A549 (cell line): Measurements from ENCODE around the gene COL3A1. TPM values are rescaled to one million over a fixed set of nuclear protein-coding genes. Genes with fewer than 3 reads are reported as not detected.

ENCODE experiments used
- ATAC-seq, 2 experiments: fragments of 200-7000 bp in 1 of 2; fragments of >200 bp in 1 of 2; cut with Nextera tagmentation in 1 of 2; cut with Tn5 transposase in 1 of 2; 3 replicates each; pipeline versions ENCODE4 v1.8.0 to v1.9.1; 2018 to 2020; ENCODE audit warnings: mild to moderate bottlenecking in 1 of 2, moderate library complexity in 1 of 2
- CTCF ChIA-PET: fragments of 300-600 bp; sonication (Branson Sonifier 250); formaldehyde crosslinking; extraction: SDS; loops from one replicate; lab custom pipeline; 2021; ENCODE audit warnings: antibody characterized with exemption, inconsistent platforms; lab: Yijun Ruan, JAX
- POLR2A ChIA-PET: fragments of 350-600 bp; formaldehyde crosslinking; extraction: SDS; loops from one replicate; lab custom pipeline; 2021; ENCODE audit warnings: antibody characterized with exemption, inconsistent platforms; lab: Yijun Ruan, JAX
- DNase-seq, 2 experiments: peaks; one replicate each; pipeline versions ENCODE4 v3.0.0 to v3.0.0-alpha.2; 2011 to 2016; ENCODE audit warnings: low read depth in 1 of 2, low spot score in 1 of 2
- FAIRE-seq: peaks from 2 replicates; lab custom pipeline; 2011; peaks lifted over from hg19 to GRCh38; lab: Jason Lieb, UNC
- H3K27ac ChIP-seq, 2 experiments: fragments of >200 bp; sonication (Bioruptor Twin); formaldehyde crosslinking; 3 replicates each; pipeline ENCODE4 v1.5.1; 2016 to 2017
- H3K4me1 ChIP-seq: fragments of >200 bp; sonication (Bioruptor Twin); formaldehyde crosslinking; 3 replicates; pipeline ENCODE4 v1.6.1; 2016
- H3K4me2 ChIP-seq: fragments of >200 bp; sonication (Bioruptor Twin); formaldehyde crosslinking; 3 replicates; pipeline ENCODE4 v1.6.1; 2016
- H3K4me3 ChIP-seq: fragments of >200 bp; sonication (Bioruptor Twin); formaldehyde crosslinking; 3 replicates; pipeline ENCODE4 v1.5.1; 2016
- H3K9me3 ChIP-seq: fragments of >200 bp; sonication (Bioruptor Twin); formaldehyde crosslinking; 3 replicates; pipeline ENCODE4 v1.6.1; 2016
- BHLHE40 ChIP-seq: IDR thresholded peaks from 2 replicates; pipeline ENCODE4 v1.6.1; 2012; ENCODE audit warnings: low read depth, low read length, inconsistent platforms
- CHD4 ChIP-seq: fragments of 200-600 bp; sonication (generic); IDR thresholded peaks from 2 replicates; pipeline ENCODE4 v1.6.1; 2016; ENCODE audit warnings: antibody characterized with exemption, mild to moderate bottlenecking, borderline replicate concordance
- EHMT2 ChIP-seq: fragments of 200-600 bp; sonication (generic); IDR thresholded peaks from 2 replicates; pipeline ENCODE4 v1.6.1; 2016; ENCODE audit warnings: antibody characterized with exemption, low read depth, mild to moderate bottlenecking, moderate library complexity
- FOSB ChIP-seq: fragments of 250-450 bp; sonication (Bioruptor Pico); IDR thresholded peaks from 2 replicates; pipeline ENCODE4 v1.5.0; 2020; ENCODE audit warnings: mild to moderate bottlenecking, moderate library complexity
- FOXS1 ChIP-seq: fragments of 250-450 bp; sonication (Bioruptor Pico); IDR thresholded peaks from 2 replicates; pipeline ENCODE4 v1.5.0; 2020; ENCODE audit warnings: mild to moderate bottlenecking, moderate library complexity
- HEYL ChIP-seq: fragments of 250-450 bp; sonication (Bioruptor Pico); IDR thresholded peaks from 2 replicates; pipeline ENCODE4 v1.8.0; 2021; ENCODE audit warnings: mild to moderate bottlenecking, moderate library complexity
- HOXA7 ChIP-seq: fragments of 250-450 bp; sonication (Bioruptor Pico); IDR thresholded peaks from 2 replicates; pipeline ENCODE4 v1.5.0; 2020; ENCODE audit warnings: mild to moderate bottlenecking, moderate library complexity
- JUNB ChIP-seq: fragments of >200 bp; sonication (Bioruptor Twin); formaldehyde crosslinking; IDR thresholded peaks from 2 replicates; pipeline ENCODE4 v1.6.1; 2016
- KDM5A ChIP-seq: fragments of 200-600 bp; sonication (generic); IDR thresholded peaks from 2 replicates; pipeline ENCODE4 v1.6.1; 2016; ENCODE audit warnings: antibody characterized with exemption, mild to moderate bottlenecking
- MAZ ChIP-seq: fragments of 150-350 bp; IDR thresholded peaks from 2 replicates; pipeline ENCODE4 v1.6.1; 2014; ENCODE audit warnings: antibody characterized with exemption, low read depth, low read length, borderline replicate concordance
- MYC ChIP-seq: IDR thresholded peaks from 2 replicates; pipeline ENCODE4 v1.6.1; 2012; ENCODE audit warnings: mild to moderate bottlenecking, inconsistent platforms, low read length, improper control_type of control experiment, borderline replicate concordance
- NFE2L2 ChIP-seq: fragments of 150-350 bp; conservative IDR thresholded peaks from 2 replicates; pipeline ENCODE4 v1.6.1; 2014; ENCODE audit warnings: low read length
- NPAS2 ChIP-seq: fragments of 250-450 bp; sonication (Bioruptor Pico); IDR thresholded peaks from 2 replicates; pipeline ENCODE4 v1.8.0; 2022; ENCODE audit warnings: mild to moderate bottlenecking, moderate library complexity, borderline replicate concordance
- RARB ChIP-seq: fragments of 250-450 bp; sonication (Bioruptor Pico); IDR thresholded peaks from 2 replicates; pipeline ENCODE4 v1.8.0; 2021; ENCODE audit warnings: mild to moderate bottlenecking, moderate library complexity
- RCOR1 ChIP-seq: fragments of 150-350 bp; IDR thresholded peaks from 2 replicates; pipeline ENCODE4 v1.6.1; 2014; ENCODE audit warnings: antibody characterized with exemption, low read length, low read depth
- RFX5 ChIP-seq: fragments of 450-650 bp; IDR thresholded peaks from 2 replicates; pipeline ENCODE4 v1.7.1; 2014; ENCODE audit warnings: antibody characterized with exemption, mild to moderate bottlenecking, moderate library complexity
- RNF2 ChIP-seq: fragments of 200-600 bp; sonication (generic); IDR thresholded peaks from 2 replicates; pipeline ENCODE4 v1.6.1; 2016; ENCODE audit warnings: low read depth, mild to moderate bottlenecking, antibody characterized with exemption, moderate library complexity, borderline replicate concordance
- TFCP2L1 ChIP-seq: fragments of 250-450 bp; sonication (Bioruptor Pico); IDR thresholded peaks from 2 replicates; pipeline ENCODE4 v1.5.0; 2021; ENCODE audit warnings: mild to moderate bottlenecking
- TP53 ChIP-seq: fragments of 250-450 bp; sonication (Bioruptor Pico); IDR thresholded peaks from 2 replicates; pipeline ENCODE4 v1.5.0; 2021; ENCODE audit warnings: mild to moderate bottlenecking, moderate library complexity
- ZC3H11A ChIP-seq: fragments of 450-650 bp; IDR thresholded peaks from 2 replicates; pipeline ENCODE4 v1.6.1; 2014; ENCODE audit warnings: antibody characterized with exemption, mild to moderate bottlenecking
- ZFP36 ChIP-seq: fragments of 450-650 bp; IDR thresholded peaks from 2 replicates; pipeline ENCODE4 v1.6.1; 2014; ENCODE audit warnings: borderline replicate concordance; ENCODE audit not compliant: partially characterized antibody
- ZSCAN20 ChIP-seq: fragments of 250-450 bp; sonication (Bioruptor Pico); IDR thresholded peaks from 2 replicates; pipeline ENCODE4 v1.8.0; 2022; ENCODE audit warnings: mild to moderate bottlenecking, moderate library complexity
- WGBS: methylation state at CpG from one replicate; pipeline ENCODE4 v1.1.6; 2017; ENCODE audit errors: missing lambda C conversion rate; 5-methylcytosine and 5-hydroxymethylcytosine counted together
- polyA plus RNA-seq, 4 experiments: library from polyadenylated mRNA; depleted of rRNA in 3 of 4; stranded (reverse); fragments of >200 nt; fragmentation: RNase III in 1 of 4; extraction: RNeasy Plus Mini Kit Qiagen cat#74134 plus additional on column Dnase treatment in 1 of 4; gene quantifications; 2 replicates in 3 of 4; 3 replicates in 1 of 4; pipeline ENCODE4 v1.2.3, GENCODE V29; 2011 to 2017
- TF ChIP-seq, protein P1 (sequence below): IDR thresholded peaks from 2 replicates; pipeline ENCODE4 v1.6.1; 2012; ENCODE audit warnings: low read depth, borderline replicate concordance
- TF ChIP-seq, protein P2 (sequence below): fragments of 450-650 bp; IDR thresholded peaks from 2 replicates; pipeline ENCODE4 v1.6.1; 2014; ENCODE audit warnings: antibody characterized with exemption
- TF ChIP-seq, protein P3 (sequence below): IDR thresholded peaks from 2 replicates; pipeline ENCODE4 v1.6.1; 2012

Gene COL3A1
- polyA plus RNA-seq, 2 of the 4 experiments (the other 2 are of a cell fraction), result 0.70 to 3.2 TPM

DNA sequence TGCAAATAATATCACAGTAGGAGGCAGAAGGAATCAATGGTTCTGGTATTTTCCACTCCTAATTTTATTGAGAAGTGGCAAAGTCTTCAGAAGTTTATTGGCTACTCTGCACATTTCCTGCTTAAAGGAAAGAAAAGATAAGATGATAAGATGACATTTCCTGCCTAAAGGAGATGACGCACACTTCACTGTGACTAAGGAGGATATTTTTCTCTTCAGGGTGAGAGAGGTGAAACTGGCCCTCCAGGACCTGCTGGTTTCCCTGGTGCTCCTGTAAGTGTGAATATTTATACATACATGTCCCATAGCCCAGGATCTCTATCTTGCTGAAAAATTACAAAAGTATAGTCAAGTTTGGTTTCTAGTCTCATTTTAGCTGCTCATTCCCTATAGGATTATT, 27.9 kb downstream of the COL3A1 start (continued):
- TF ChIP-seq KDM5A, result no peak
- TF ChIP-seq, protein P1, sequence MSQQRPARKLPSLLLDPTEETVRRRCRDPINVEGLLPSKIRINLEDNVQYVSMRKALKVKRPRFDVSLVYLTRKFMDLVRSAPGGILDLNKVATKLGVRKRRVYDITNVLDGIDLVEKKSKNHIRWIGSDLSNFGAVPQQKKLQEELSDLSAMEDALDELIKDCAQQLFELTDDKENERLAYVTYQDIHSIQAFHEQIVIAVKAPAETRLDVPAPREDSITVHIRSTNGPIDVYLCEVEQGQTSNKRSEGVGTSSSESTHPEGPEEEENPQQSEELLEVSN, result no peak

DNA sequence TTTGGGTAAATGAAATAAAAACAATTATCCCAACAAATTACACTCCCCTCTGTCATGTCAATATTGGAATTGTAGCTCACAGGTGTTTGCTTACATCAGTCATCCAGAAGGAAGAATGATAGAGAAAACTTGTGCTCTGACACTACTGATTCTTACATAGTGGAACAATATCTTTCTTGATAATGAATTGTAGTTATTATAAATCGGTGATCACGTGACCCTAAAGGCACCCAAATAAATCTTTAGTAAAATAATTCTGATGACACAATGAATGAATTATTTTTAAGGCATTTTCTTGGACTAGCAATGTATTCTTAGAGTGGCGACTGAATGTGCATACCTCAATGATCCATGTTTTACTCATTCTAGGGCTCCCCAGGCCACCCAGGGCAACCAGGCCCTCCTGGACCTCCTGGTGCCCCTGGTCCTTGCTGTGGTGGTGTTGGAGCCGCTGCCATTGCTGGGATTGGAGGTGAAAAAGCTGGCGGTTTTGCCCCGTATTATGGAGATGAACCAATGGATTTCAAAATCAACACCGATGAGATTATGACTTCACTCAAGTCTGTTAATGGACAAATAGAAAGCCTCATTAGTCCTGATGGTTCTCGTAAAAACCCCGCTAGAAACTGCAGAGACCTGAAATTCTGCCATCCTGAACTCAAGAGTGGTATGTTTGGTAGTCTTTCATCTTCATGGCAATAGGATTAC, 34.5 kb downstream of the COL3A1 start:
- ChIA-PET POLR2A (no interaction called here), CTCF (no interaction called here)
- Histone ChIP-seq H3K4me1 (no peaks in the 10 kb centered on the region), H3K4me2 (no peak overlapping the region), H3K9me3 (no peaks in the 10 kb centered on the region), H3K27ac (no peak overlapping the region), H3K4me3 (no peak overlapping the region)
- 80% methylated on average over 9 of the region's 9 CpGs for WGBS
- DNase-seq (no peak), FAIRE-seq (no peak), ATAC-seq (no peak)
- no peak for TF ChIP-seq ZFP36
- TF ChIP-seq, protein P2, sequence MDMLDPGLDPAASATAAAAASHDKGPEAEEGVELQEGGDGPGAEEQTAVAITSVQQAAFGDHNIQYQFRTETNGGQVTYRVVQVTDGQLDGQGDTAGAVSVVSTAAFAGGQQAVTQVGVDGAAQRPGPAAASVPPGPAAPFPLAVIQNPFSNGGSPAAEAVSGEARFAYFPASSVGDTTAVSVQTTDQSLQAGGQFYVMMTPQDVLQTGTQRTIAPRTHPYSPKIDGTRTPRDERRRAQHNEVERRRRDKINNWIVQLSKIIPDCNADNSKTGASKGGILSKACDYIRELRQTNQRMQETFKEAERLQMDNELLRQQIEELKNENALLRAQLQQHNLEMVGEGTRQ, result 0 out of 2 replicates have a peak, but pooled peaks have one; percentile 9

DNA sequence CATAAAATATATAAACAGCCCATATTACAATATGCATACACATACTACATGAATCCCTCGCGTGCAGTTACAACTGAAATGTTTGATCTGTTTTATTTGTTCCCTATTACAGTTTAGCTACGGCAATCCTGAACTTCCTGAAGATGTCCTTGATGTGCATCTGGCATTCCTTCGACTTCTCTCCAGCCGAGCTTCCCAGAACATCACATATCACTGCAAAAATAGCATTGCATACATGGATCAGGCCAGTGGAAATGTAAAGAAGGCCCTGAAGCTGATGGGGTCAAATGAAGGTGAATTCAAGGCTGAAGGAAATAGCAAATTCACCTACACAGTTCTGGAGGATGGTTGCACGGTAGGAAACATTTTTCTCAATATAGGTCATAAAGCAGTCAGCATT, 36.4 kb downstream of the COL3A1 start:
- Histone ChIP-seq H3K9me3 (no peaks in the 10 kb centered on the region), H3K4me1 (no peaks in the 10 kb centered on the region), H3K4me3 (no peak overlapping the region), H3K27ac (no peak overlapping the region), H3K4me2 (no peak overlapping the region)
- no peak for ATAC-seq
- no peak for DNase-seq
- POLR2A ChIA-PET, result no interaction called here
- no peak for FAIRE-seq
- CTCF ChIA-PET, result no interaction called here
- no peak for TF ChIP-seq RFX5
- no peak for TF ChIP-seq CHD4
- no peak for TF ChIP-seq RNF2
- 92% methylated on average over 6 of the region's 6 CpGs for WGBS

DNA sequence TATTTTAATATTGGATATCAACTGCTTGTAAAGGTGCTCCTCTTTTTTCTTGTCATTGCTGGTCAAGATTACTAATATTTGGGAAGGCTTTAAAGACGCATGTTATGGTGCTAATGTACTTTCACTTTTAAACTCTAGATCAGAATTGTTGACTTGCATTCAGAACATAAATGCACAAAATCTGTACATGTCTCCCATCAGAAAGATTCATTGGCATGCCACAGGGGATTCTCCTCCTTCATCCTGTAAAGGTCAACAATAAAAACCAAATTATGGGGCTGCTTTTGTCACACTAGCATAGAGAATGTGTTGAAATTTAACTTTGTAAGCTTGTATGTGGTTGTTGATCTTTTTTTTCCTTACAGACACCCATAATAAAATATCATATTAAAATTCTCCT, 38.2 kb downstream of the COL3A1 start:
- Histone ChIP-seq H3K27ac (no peak overlapping the region), H3K4me2 (no peak overlapping the region), H3K4me3 (no peak overlapping the region)
- POLR2A ChIA-PET, result no interaction called here
- TF ChIP-seq, protein P3, sequence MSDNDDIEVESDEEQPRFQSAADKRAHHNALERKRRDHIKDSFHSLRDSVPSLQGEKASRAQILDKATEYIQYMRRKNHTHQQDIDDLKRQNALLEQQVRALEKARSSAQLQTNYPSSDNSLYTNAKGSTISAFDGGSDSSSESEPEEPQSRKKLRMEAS, result no peak
- TF ChIP-seq NFE2L2, result no peak
- TF ChIP-seq HEYL (CRISPR knock-in tag), result no peak
- no peak for TF ChIP-seq ZSCAN20 (CRISPR knock-in tag)
- no peak for TF ChIP-seq JUNB
- no peak for TF ChIP-seq NPAS2
- no peak for TF ChIP-seq FOXS1 (CRISPR knock-in tag)
- TF ChIP-seq HOXA7 (CRISPR knock-in tag), result no peak
- no peak for TF ChIP-seq EHMT2
- no peak for TF ChIP-seq KDM5A
- no peak for TF ChIP-seq ZC3H11A
- TF ChIP-seq FOSB (CRISPR knock-in tag), result no peak
- no peak for TF ChIP-seq TP53 (CRISPR knock-in tag)
- no peak for TF ChIP-seq MYC
- no peak for TF ChIP-seq MAZ
- no peak for TF ChIP-seq RARB
- TF ChIP-seq RCOR1, result no peak
- TF ChIP-seq TFCP2L1 (CRISPR knock-in tag), result no peak
- TF ChIP-seq BHLHE40, result no peak
- TF ChIP-seq, all 56 proteins: peak for 0
- Histone ChIP-seq H3K4me1 (no peaks in the 10 kb centered on the region), H3K9me3 (no peaks in the 10 kb centered on the region)
- CTCF ChIA-PET, result no interaction called here
- ATAC-seq (no peak), FAIRE-seq (no peak), DNase-seq (no peak)
- 92% methylated on average over 1 of the region's 1 CpG for WGBS
